Thoracic aorta (tissue), 2 donors: ENCODE measurements around the gene MYL2. TPM values are rescaled to one million over a fixed set of nuclear protein-coding genes. Genes with fewer than 3 reads are reported as not detected.

Experiments
- ATAC-seq: fragments of 150-250 bp; one replicate; pipeline ENCODE4 v1.8.0; 2017; ENCODE audit warnings: low read depth; ENCODE audit not compliant: insufficient number of reproducible peaks, low FRiP score
- DNase-seq: peaks from one replicate; pipeline ENCODE4 v3.0.0-alpha.2; 2020; ENCODE audit warnings: low spot score
- H3K27ac ChIP-seq, 2 donors: fragments of 200-600 bp; sonication (generic); 1 replicate in 1 of 2; 2 replicates in 1 of 2; pipeline ENCODE4 v1.5.1; 2016; ENCODE audit warnings: mild to moderate bottlenecking in 2 of 2, moderate library complexity in 2 of 2
- H3K27me3 ChIP-seq: fragments of 200-600 bp; sonication (generic); replicated peaks from 2 replicates; pipeline ENCODE4 v1.6.0; 2016; ENCODE audit warnings: mild to moderate bottlenecking; ENCODE audit not compliant: insufficient read depth
- H3K36me3 ChIP-seq: fragments of 200-600 bp; sonication (generic); one replicate; pipeline ENCODE4 v1.5.1; 2016
- H3K4me1 ChIP-seq, 2 donors: fragments of 200-600 bp; sonication (generic); 1 replicate in 1 of 2; 2 replicates in 1 of 2; pipeline versions ENCODE4 v1.5.1 to v1.6.0; 2016; ENCODE audit warnings: low read depth in 2 of 2, mild to moderate bottlenecking in 1 of 2; ENCODE audit not compliant: control insufficient read depth in 1 of 2
- H3K4me3 ChIP-seq: fragments of 200-600 bp; sonication (generic); 2 replicates; pipeline ENCODE4 v1.5.1; 2016; ENCODE audit warnings: mild to moderate bottlenecking
- H3K9me3 ChIP-seq: fragments of 200-600 bp; sonication (generic); 2 replicates; pipeline ENCODE4 v1.5.1; 2016
- CTCF ChIP-seq: fragments of 200-600 bp; sonication (generic); IDR thresholded peaks from one replicate; pipeline ENCODE4 v1.5.1; 2019; ENCODE audit warnings: antibody characterized with exemption
- total RNA-seq, 2 donors: library from RNA; depleted of rRNA; stranded (reverse); fragments of >200 nt; gene quantifications; one replicate each; pipeline versions ENCODE4 v1.1.0 to v1.2.3, GENCODE V29; 2016

The MYL2 gene
- total RNA-seq, 2 donors from 2014 or later: 0.81 to 1.9 TPM

GRCh38 chr12:110929818-110930217 lies 9.4 kb upstream of the MYL2 start:
- Histone ChIP-seq H3K27ac (no peak overlapping the region), H3K9me3 (no peaks in the 10 kb centered on the region), H3K4me3 (no peak overlapping the region), H3K4me1 (peaks cover 0 to 5% of the 10 kb centered on the region in 2 donors), H3K36me3 (no peaks in the 10 kb centered on the region), H3K27me3 (no peaks in the 10 kb centered on the region)
- ATAC-seq (no peak), DNase-seq (no peak)
- TF ChIP-seq CTCF: no peak

- Histone ChIP-seq H3K36me3 (no peaks in the 10 kb centered on the region), H3K27ac (no peak overlapping the region), H3K9me3 (no peaks in the 10 kb centered on the region), H3K4me1 (peaks cover 0 to 5% of the 10 kb centered on the region in 2 donors), H3K27me3 (no peaks in the 10 kb centered on the region), H3K4me3 (no peak overlapping the region)
- DNase-seq (no peak), ATAC-seq (no peak)
- TF ChIP-seq CTCF: no peak
Measured at GRCh38 chr12:110928700-110929099, 8.3 kb upstream of the MYL2 start.

GRCh38 chr12:110927546-110927945 lies 7.2 kb upstream of the MYL2 start:
- no peak for TF ChIP-seq CTCF
- H3K27me3 ChIP-seq: no peaks in the 10 kb centered on the region
- H3K4me3 ChIP-seq: no peak overlapping the region
- DNase-seq (no peak), ATAC-seq (no peak)
- peaks cover 0 to 5% of the 10 kb centered on the region in 2 donors for H3K4me1 ChIP-seq
- H3K27ac ChIP-seq: no peak overlapping the region
- H3K9me3 ChIP-seq: no peaks in the 10 kb centered on the region
- no peaks in the 10 kb centered on the region for H3K36me3 ChIP-seq

GRCh38 chr12:110923692-110924334 lies 3.4 kb upstream of the MYL2 start:
- Histone ChIP-seq H3K36me3 (no peaks in the 10 kb centered on the region), H3K4me1 (peaks cover 0 to 5% of the 10 kb centered on the region in 2 donors), H3K27ac (no peak overlapping the region), H3K9me3 (no peaks in the 10 kb centered on the region), H3K4me3 (no peak overlapping the region), H3K27me3 (no peaks in the 10 kb centered on the region)
- no peak for TF ChIP-seq CTCF
- DNase-seq: no peak
- ATAC-seq: no peak

- no peak overlapping the region for H3K4me3 ChIP-seq
- no peaks in the 10 kb centered on the region for H3K9me3 ChIP-seq
- H3K4me1 ChIP-seq: peaks cover 0 to 5% of the 10 kb centered on the region in 2 donors
- no peak for TF ChIP-seq CTCF
- no peak for ATAC-seq
- DNase-seq: no peak
- no peaks in the 10 kb centered on the region for H3K36me3 ChIP-seq
- no peaks in the 10 kb centered on the region for H3K27me3 ChIP-seq
- no peak overlapping the region for H3K27ac ChIP-seq
Measured at GRCh38 chr12:110923192-110923591, 2.8 kb upstream of the MYL2 start.
